GM18498 (cell line): Measurements from ENCODE around the gene STX4.

Source experiments
- ATAC-seq: cut with Tn5 transposase; IDR thresholded peaks from one replicate; pipeline ENCODE4 v1.9.1; 2021; ENCODE audit warnings: mild to moderate bottlenecking, moderate library complexity; ENCODE audit not compliant: unreplicated experiment

Gene STX4

DNA sequence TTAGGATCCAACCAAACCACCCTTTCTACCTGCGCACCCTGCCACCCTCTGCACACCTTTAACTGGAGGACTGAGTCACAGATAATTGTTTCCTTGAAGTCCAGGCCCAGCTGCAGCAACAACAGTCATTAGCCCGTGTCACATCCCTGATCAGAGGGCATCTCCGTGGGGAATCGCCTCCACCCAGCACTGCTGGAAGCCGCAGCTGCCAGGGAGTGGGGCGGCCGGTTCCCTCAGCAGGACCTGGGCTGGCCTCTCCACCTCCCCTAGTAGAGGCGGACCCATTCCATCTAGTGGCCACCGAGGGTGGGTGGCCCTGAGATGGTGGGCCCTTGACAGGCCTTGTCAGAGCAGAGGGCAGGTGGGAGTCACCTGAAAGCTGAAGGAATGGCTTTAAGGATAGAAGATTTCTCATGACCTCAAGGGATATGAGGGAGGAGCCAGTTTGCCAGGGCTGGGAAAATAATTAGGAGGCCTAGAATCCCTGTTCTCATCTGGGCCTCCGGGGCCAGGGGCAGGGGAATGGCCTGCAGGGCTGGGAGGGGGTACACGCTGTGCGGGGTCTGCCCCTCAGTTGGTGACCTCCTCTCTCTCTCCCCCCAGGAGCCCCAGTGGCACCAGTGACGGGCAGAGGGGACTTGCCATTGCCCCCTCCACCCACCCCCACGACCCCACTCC, 49.1 kb downstream of the STX4 start:
- ATAC-seq: no peak

DNA sequence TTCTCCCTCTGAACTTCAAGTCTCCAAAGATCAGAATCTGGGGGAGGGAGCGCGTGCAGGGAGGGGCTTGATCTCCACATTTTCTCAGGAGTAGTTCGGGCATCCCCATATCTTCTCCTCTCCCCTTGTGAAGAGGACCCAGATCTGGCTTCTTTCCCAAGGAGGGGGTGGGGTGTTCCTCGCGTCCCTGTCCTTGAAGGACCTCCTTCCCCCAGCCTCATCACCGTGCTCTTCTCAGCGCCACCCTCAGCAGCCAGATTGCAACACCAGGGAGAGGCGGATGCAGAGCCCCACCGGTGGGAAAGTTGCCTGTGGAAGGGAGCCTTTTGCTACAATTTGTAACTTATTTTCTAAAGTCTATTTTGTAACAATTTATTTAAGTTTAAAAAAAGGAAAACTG, 49.7 kb downstream of the STX4 start:
- ATAC-seq: no peak

DNA sequence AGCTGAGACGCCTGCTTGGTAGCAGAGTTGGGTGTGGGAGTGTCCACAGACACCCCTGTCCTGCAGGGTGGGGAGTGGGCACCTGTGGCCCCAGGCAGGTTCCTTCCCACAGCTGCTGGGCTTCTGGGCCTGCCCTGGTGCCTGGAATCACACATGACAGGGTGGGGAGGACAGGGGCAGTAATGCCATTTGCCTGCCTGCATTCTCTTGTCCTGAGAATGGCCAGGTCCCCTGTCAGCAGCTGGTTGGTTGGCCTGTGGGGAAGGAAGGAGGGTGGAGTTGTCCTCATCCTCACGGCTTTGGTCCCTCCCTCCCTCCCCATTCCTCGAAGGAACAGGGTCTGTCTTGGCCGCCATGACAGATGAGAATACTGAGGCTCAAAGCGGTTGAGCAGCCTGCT, 50.2 kb downstream of the STX4 start:
- ATAC-seq: no peak

DNA sequence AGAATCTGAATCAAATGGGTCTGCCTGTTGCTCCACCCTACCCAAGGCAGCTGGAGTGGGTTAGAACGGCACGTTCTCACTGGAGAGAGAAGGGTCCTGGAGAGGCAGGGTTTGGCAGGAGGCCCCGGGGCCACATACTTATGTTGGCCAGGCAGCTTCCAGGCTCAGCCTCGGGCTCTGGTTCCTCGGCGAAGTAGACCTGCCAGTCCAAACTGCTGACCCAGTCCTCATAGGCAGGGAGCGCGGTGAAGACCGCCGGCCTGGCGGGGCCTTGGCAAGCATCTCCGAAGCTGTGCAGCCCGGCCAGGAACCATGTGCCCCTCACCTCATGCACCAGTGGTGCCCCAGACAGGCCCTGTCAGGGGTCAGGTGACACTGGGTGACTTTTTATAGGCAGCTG, 50.6 kb downstream of the STX4 start:
- ATAC-seq: no peak

DNA sequence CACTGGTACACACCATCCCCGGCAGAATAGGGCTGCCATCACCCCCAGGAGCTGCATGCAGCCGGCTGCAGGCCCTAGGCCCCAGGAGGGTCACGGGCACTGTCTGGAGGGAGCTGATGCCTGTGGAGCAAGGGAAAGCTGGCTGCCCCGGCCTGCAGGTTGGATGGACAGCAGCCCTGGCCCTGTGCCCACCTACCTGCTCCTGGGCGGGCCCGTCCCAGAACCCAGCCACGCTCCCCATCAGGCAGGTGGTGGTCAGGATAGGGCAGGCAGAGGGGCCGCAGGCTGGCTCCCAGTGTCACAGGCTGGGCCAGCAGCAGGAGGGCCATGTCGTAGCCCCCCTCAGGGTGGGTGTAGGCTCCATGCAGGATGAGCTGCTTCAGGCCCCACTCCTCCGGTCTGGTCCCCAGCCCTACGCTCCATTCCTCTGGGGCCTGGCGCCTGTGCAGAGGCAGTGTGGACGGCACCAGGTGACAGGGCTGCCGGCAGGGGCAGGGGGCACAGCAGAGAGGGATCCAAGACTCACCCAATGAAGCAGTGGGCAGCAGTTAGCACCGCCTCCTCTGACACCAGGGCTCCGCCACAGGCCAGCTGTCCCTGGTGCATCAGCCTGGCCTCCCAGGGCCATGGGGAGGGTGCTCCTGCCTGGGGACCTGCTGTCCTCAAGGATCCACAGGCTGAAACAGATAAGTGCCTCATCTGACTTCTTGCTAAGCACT, 51.4 kb downstream of the STX4 start:
- no peak for ATAC-seq

DNA sequence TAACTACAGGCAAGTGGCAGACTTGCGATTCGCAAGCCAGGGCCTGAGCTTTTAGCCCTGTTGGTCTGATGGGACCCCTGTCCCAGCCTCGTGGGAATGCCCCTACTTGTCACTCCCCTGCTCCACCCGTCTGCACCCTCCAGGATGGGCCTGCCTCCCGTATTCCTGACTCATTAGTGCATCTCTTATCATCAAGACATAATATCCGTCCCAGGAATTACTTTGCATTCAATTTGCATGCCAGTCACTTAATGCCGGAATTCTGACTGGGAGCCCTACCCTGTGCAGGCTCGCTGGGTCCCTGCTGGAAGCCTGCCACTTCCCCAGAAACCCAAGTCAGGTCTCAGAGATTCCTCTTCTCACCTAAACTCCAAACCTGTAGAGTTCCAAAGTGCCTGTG, 52.1 kb downstream of the STX4 start:
- no peak for ATAC-seq

DNA sequence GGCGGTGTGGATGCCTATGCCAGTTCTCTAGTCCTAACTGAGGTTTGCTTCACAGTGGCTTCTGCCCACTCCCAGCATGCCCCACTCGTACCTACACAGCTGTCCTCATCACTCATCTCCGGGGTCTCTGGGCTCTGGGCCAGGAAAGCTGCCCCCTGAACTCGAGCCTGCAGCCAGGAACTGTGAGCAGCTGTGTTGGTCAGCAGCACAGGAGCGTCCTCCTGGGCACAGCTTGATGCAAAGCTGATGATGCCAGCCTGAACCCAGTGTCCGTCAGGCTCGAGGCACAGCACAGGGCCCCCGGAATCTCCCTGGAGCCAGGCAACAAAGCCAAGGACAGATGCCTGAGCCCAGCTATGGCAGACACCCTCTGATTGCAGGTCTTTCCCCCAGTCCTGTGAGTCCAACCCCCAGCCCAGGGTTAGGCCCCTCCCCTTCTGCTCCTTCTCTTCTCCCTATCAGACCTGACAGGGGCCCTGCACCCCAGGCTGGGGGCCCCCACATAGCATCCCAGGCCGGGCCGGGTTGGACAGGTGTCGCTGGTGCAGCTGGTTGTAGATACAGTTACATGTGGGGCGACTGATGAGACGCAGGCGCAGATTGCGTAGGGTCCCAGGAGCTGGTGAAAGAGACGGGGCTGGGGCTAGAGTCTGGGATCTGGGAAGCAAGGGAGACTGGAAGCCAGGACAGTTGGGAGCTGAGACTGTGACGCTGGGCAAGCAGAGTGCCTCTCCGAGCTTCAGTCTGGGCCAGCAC, 52.7 kb downstream of the STX4 start:
- no peak for ATAC-seq

DNA sequence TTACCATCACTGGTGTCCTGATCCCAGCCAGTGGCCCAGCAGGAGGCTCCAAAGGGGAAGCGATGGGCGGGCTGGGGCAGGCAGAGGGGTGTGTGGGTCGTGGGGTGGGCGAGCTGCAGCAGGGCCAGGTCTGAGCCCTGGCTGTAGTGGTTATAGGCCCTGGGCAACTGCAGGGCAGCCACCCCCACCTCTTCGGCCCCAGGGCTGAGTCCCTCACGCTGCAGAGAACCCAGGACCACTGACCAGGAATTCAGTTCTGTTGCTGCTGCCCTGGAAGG, 53.2 kb downstream of the STX4 start:
- no peak for ATAC-seq

DNA sequence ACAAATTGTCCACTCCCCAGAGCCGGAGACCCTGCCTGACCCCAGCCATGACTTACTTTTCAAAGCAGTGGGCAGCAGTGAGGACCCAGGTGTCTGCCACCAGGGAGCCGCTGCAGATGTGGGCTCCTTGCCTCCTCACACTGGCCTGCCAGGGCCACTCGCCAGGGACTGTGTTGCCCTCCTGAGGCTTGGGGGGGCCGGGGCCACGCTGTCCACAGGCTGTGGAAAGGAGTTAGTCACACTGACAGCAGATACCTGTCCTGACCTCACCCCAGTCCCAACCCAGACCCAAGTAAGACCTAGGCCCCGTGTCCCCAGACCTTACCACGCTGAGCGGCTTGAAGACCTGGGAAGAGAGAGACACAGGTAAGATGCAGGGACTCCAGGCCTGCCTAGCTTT, 54.1 kb downstream of the STX4 start:
- no peak for ATAC-seq

DNA sequence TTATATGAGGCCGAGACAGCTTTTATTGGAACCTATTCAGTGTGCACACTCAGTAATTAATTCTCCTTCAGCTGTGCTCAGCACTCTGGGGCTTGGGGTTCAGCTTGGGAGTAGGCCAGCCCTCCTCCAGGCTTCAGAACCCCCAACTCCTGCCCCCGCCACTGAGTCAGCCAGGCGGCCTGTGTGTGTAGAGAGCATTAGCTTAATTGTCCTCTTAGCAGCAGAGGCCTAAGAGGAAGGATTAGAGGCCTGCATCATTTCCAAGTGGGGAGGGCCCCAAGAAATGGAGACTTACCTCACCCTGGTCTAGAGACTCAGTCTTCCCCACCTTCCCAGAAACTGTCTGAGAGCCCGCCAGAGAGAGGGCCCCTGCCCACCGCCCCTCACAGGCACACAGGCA, 54.6 kb downstream of the STX4 start:
- ATAC-seq: no peak

DNA sequence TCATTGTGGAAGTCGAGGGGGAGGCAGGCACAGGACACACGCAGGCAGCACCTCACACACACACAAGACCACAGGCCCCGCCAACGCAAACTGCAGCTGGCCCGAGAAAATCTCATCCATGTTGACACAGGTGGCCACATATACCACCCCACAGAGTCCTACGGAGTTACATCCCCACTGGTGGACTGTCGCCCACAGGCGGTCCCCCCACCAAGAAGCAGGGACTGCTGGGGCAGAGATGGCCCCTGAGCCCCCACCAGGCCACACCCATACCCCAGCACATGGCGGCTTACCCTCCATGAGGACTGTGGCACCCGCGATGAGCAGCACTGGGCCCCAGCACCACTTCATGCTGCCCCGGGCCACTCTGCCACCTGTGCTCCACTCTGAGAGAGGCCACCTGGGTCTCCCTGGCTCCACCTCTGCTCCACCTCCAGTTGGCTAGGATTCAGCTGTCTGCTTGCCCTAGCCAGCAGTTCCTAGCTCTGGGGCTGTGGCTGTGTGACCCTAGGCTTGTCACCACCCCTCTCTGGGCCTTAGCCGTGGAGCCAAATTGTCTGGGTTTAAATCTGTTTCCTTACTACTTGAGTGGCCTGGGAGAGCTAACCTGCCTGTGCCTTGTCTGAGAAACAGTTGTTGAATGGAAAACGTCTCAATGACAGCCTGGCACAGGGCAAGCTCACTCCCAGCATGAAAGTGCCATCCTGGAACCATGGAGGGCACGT, 55.3 kb downstream of the STX4 start, which contains the start of gene PRSS53:
PRSS53 (minus strand) TSS at position 485 of the 725 bp plus-strand sequence; CDS start at position 351, 134 bp downstream.
- no peak for ATAC-seq

DNA sequence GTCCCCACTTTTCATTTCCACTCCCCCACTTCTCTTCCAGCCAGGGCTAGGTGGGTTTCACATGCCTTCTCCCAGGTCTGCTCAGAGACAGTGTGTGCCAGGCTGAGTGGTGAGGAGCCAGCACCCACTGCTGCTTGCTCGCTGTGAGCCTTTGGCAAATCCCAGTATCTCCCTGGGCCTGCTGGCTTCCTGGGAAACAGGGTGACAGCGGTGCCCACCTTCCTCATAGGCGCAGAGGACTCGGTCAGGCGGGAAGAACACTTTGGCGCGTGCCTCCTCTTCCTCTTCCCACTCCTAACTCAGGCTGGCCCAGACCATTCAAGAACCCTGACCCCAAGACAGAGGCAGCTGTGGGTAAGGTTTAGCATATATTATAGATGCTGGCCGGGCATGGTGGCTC, 55.8 kb downstream of the STX4 start:
- ATAC-seq: no peak
